Uterus (tissue), 4 donors: ENCODE data around the gene CCZ1. TPM values are rescaled to one million over a fixed set of nuclear protein-coding genes. Genes with fewer than 3 reads are reported as not detected.
"Not testable (repeated sequence)": the region's sequence is repeated elsewhere in the genome, so short reads cannot be mapped to it uniquely, and the experiment has no call there.

Source experiments
- DNase-seq, 2 donors: peaks; one replicate each; pipeline ENCODE4 v3.0.0-alpha.2; 2019 to 2020
- H3K27ac ChIP-seq, 2 donors: fragments of 200-600 bp; sonication (generic); 1 replicate in 1 of 2; 2 replicates in 1 of 2; pipeline ENCODE4 v1.5.1; 2016 to 2018
- H3K27me3 ChIP-seq, 2 donors: fragments of 200-600 bp; sonication (generic); one replicate each; pipeline ENCODE4 v1.5.1; 2018 to 2019; ENCODE audit warnings: control low read depth in 1 of 2
- H3K36me3 ChIP-seq, 2 donors: fragments of 200-600 bp; sonication (generic); one replicate each; pipeline ENCODE4 v1.5.1; 2019; ENCODE audit warnings: control low read depth in 1 of 2
- H3K4me1 ChIP-seq, 2 donors: fragments of 200-600 bp; sonication (generic); one replicate each; pipeline ENCODE4 v1.5.1; 2018 to 2019; ENCODE audit warnings: control low read depth in 1 of 2
- H3K4me3 ChIP-seq, 2 donors: fragments of 200-600 bp; sonication (generic); 1 replicate in 1 of 2; 2 replicates in 1 of 2; pipeline ENCODE4 v1.5.1; 2018 to 2019; ENCODE audit warnings: mild to moderate bottlenecking in 1 of 2
- H3K9me3 ChIP-seq, 2 donors: fragments of 200-600 bp; sonication (generic); one replicate each; pipeline ENCODE4 v1.5.1; 2019; ENCODE audit warnings: control low read depth in 1 of 2
- intact Hi-C: fragments of 100-400 bp; cut with DNase I; formaldehyde crosslinking; loops from one replicate; pipeline ENCODE4 v1.15.1; 2023; ENCODE audit warnings: low total_unique reads
- small RNA-seq: library from RNA; depleted of rRNA; stranded (forward); fragments of <200 nt; gene quantifications from one replicate; pipeline ENCODE3, GENCODE V24; 2016
- total RNA-seq, 4 donors: library from RNA; depleted of rRNA in 3 of 4; stranded (reverse); fragments of >200 nt in 3 of 4; gene quantifications; one replicate each; pipeline versions ENCODE4 v1.1.0 to v1.2.4, GENCODE V29; 2014 to 2023
- donor health status: DM: yes; HTN: yes; CAD: no.

Gene CCZ1
- total RNA-seq, 4 donors from 2014 or later, result 18.2 to 87.2 (median 46.6) TPM

DNA sequence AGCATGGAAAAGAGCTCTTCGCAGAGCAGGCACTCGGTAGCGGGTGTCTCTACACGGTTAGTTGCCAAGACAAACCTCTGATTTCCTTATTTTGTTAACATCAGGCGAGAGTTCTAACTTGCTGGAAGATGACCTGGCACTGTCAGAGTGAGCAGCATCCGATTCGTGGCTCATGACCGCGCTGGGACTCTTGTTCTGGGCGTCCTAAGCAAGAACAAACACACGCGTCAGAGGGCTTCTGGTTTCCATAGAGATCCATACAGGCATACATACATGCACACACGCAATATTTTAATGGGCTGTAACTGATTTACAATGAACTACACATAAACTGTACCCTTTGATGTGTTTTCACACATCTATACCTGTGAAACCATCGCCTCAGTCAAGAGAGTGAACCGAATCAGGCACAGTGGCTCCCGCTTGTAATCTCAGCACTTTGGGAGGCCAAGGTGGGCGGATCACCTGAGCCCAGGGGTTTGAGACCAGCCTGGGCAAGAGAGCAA is 36.5 kb downstream of the CCZ1 start:
- H3K36me3 ChIP-seq, intact Hi-C loops, H3K27me3 ChIP-seq, H3K27ac ChIP-seq, H3K9me3 ChIP-seq, H3K4me1 ChIP-seq, DNase-seq, H3K4me3 ChIP-seq: not testable (repeated sequence)

GRCh38 chr7:5963205-5963604 is 64.7 kb downstream of the CCZ1 start:
- H3K4me3 ChIP-seq, H3K9me3 ChIP-seq, H3K27me3 ChIP-seq, intact Hi-C loops, H3K27ac ChIP-seq, DNase-seq, H3K4me1 ChIP-seq, H3K36me3 ChIP-seq: not testable (repeated sequence)

DNA sequence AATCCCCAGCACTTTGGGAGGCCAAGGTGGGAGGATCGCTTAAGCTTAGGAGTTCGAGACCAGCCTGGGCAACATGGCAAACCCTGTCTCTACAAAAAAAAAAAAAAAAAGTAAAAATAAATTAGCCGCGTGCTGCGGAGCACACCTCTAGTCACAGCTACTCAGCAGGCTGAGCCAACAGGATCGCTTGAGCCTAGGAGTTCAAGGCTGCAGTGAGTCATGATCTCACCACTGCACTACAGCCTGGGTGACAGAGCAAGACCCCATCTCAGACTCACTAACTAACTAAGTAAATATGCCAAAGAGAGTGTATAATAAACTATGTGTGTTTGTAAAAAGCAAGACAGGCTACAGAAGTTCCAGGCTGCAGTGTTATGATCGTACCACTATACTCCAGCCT is 65.3 kb downstream of the CCZ1 start:
- H3K36me3 ChIP-seq, H3K4me3 ChIP-seq, H3K4me1 ChIP-seq, DNase-seq, H3K27ac ChIP-seq, H3K27me3 ChIP-seq, H3K9me3 ChIP-seq, intact Hi-C loops: not testable (repeated sequence)

DNA sequence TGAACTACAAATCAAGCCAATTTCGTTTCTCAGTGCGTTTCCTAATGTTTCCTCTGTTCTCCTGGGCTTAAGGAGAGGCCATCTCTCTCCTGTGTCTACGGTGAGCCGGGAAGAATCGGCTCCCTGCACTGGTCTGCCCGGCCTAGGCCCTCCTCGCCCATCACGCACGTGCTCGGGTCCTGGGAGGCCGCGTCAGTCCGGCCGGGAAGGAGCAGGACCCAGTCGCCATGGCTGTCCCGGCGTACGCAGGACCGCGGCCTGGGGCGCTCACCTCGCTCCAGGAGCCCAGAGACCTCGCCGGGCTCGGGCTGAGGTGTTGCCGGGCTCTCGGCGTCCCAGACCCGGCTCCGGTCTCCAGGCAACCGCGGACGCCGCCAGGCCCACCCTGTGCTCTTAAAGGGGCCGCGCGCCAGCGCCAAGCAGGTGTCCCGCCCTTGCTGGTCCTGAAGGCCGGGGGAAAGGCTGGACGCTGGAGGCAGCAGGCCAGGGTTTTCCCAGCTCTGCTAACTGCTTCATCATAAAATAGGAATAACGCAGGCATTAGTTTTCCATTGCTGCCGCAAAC is 71.9 kb downstream of the CCZ1 start, which contains the start of gene RSPH10B:
TSS of gene RSPH10B (minus strand) at position 343 of the 565 bp plus-strand sequence. CDS start 3,573 bp downstream, outside the sequence.
- intact Hi-C loops, H3K4me3 ChIP-seq, H3K36me3 ChIP-seq, H3K4me1 ChIP-seq, DNase-seq, H3K27me3 ChIP-seq, H3K9me3 ChIP-seq, H3K27ac ChIP-seq: not testable (repeated sequence)

DNA sequence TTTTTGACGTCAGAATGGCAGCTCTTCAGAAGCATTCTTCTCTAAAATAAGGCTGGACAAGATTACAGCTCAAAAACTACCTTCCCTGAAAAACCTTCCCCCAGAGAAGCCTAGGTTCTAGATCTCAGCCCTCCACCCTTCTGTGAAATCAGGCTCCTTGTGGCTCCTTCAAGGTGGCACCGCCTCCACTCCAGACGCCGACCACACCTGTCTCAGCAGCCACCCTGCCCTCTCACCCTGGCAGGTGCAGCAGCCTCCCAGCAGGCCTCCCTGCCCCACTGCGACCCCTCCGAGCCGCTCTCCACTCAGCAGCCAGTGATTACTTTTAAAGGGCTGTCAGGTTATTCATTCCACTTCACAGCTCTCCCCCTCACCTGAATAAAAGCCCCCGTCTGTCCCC is 75.0 kb downstream of the CCZ1 start:
- H3K36me3 ChIP-seq, H3K27ac ChIP-seq, H3K4me1 ChIP-seq, DNase-seq, H3K4me3 ChIP-seq, H3K9me3 ChIP-seq, intact Hi-C loops, H3K27me3 ChIP-seq: not testable (repeated sequence)

Small RNA genes within 50 kb of the gene (small RNA-seq; reads per million reads assigned to genes)
- gene RN7SL556P, result not detected

Other genes with a start within 250 kb of the CCZ1 start
- 10 to 100 TPM; 30.0 to 68.0 (median 50.2) TPM for gene RNF216, start 117.1 kb upstream of the CCZ1 start, total RNA-seq
- 1 to 10 TPM in 1 of 4 donors, under 1 TPM in 1, not detected in 2; 0.70 to 1.3 TPM for gene OCM, start 17.9 kb upstream of the CCZ1 start, total RNA-seq
- 1 to 10 TPM in 2 of 4 donors, not detected in 2; 1.1 to 1.6 TPM for gene RSPH10B, start 72.0 kb downstream of the CCZ1 start, total RNA-seq
- 10 to 100 TPM in 2 of 4 donors, 1 to 10 TPM in 2; 1.0 to 21.8 (median 8.5) TPM for gene PMS2, start 110.3 kb downstream of the CCZ1 start, total RNA-seq
- gene AIMP2, start 110.5 kb downstream of the CCZ1 start, total RNA-seq, result 10 to 100 TPM in 2 of 4 donors, 1 to 10 TPM in 2; 6.4 to 22.5 (median 15.1) TPM
- gene ANKRD61, start 132.6 kb downstream of the CCZ1 start, total RNA-seq, result under 1 TPM in 1 of 4 donors, not detected in 3; 0.46 TPM
- gene EIF2AK1, start 160.4 kb downstream of the CCZ1 start, total RNA-seq, result 100 to 1,000 TPM in 2 of 4 donors, 10 to 100 TPM in 2; 57.1 to 278 (median 145) TPM
- 10 to 100 TPM in 1 of 4 donors, 1 to 10 TPM in 3; 3.3 to 19.9 (median 9.4) TPM for gene USP42, start 206.2 kb downstream of the CCZ1 start, total RNA-seq